Mesenchymal stem cell (in vitro differentiated cells and primary cell): ENCODE measurements around the gene UGT1A7.
"Not testable (repeated sequence)": the region's sequence is repeated elsewhere in the genome, so short reads cannot be mapped to it uniquely, and the experiment has no call there.

ENCODE experiments used
- DNase-seq: peaks from one replicate; pipeline ENCODE4 v3.0.0-alpha.2; 2013
- H2AFZ ChIP-seq: one replicate; pipeline ENCODE4 v1.6.1; 2013; ENCODE audit warnings: low read depth, mild to moderate bottlenecking, control low read depth, inconsistent platforms, low read length, moderate library complexity
- H2AK5ac ChIP-seq: 2 replicates; pipeline ENCODE4 v1.6.1; 2013; ENCODE audit warnings: low read length, moderate library complexity, mild to moderate bottlenecking, inconsistent platforms; ENCODE audit not compliant: severe bottlenecking
- H2BK120ac ChIP-seq: one replicate; pipeline ENCODE4 v1.6.1; 2013; ENCODE audit warnings: low read depth, mild to moderate bottlenecking, inconsistent platforms, low read length, moderate library complexity
- H2BK12ac ChIP-seq, 2 experiments: one replicate each; pipeline ENCODE4 v1.6.1; 2013; ENCODE audit warnings: inconsistent platforms in 2 of 2, low read length in 2 of 2, mild to moderate bottlenecking in 2 of 2, moderate library complexity in 2 of 2, control low read depth in 1 of 2
- H2BK15ac ChIP-seq: one replicate; pipeline ENCODE4 v1.6.1; 2013; ENCODE audit warnings: mild to moderate bottlenecking, low read depth, inconsistent platforms; ENCODE audit not compliant: poor library complexity, severe bottlenecking
- H2BK5ac ChIP-seq: 2 replicates; pipeline ENCODE4 v1.6.1; 2013; ENCODE audit warnings: low read depth, mild to moderate bottlenecking, low read length, control low read depth, inconsistent platforms; ENCODE audit not compliant: poor library complexity, severe bottlenecking
- H3K14ac ChIP-seq, 2 experiments: one replicate each; pipeline ENCODE4 v1.6.1; 2013; ENCODE audit warnings: inconsistent platforms in 2 of 2, low read length in 2 of 2, control low read depth in 1 of 2, mild to moderate bottlenecking in 1 of 2, moderate library complexity in 1 of 2
- H3K18ac ChIP-seq, 2 experiments: one replicate each; pipeline ENCODE4 v1.6.1; 2013; ENCODE audit warnings: inconsistent platforms in 2 of 2, low read length in 2 of 2, control low read depth in 1 of 2, low read depth in 1 of 2, mild to moderate bottlenecking in 1 of 2
- H3K23ac ChIP-seq, 2 experiments: one replicate each; pipeline ENCODE4 v1.6.1; 2013; ENCODE audit warnings: inconsistent platforms in 2 of 2, low read length in 2 of 2, mild to moderate bottlenecking in 2 of 2, moderate library complexity in 2 of 2, control low read depth in 1 of 2
- H3K27ac ChIP-seq: 2 replicates; pipeline ENCODE4 v1.5.1; 2013; ENCODE audit warnings: mild to moderate bottlenecking, moderate library complexity, low read length, control low read depth, inconsistent platforms; ENCODE audit not compliant: poor library complexity, severe bottlenecking
- H3K27me3 ChIP-seq, 2 experiments: 2 replicates each; pipeline versions ENCODE4 v1.6.1 to v1.7.0; 2013; ENCODE audit warnings: low read length in 2 of 2, mild to moderate bottlenecking in 2 of 2, moderate library complexity in 2 of 2, control low read depth in 1 of 2, inconsistent platforms in 1 of 2; ENCODE audit not compliant: control insufficient read depth in 1 of 2, insufficient read depth in 1 of 2
- H3K36me3 ChIP-seq, 2 experiments: 2 replicates each; pipeline versions ENCODE4 v1.6.1 to v1.7.0; 2013; ENCODE audit warnings: low read length in 2 of 2, control low read depth in 1 of 2, inconsistent platforms in 1 of 2, low read depth in 1 of 2, mild to moderate bottlenecking in 1 of 2; ENCODE audit not compliant: insufficient read depth in 2 of 2, control insufficient read depth in 1 of 2
- H3K4ac ChIP-seq, 2 experiments: one replicate each; pipeline ENCODE4 v1.6.1; 2013; ENCODE audit warnings: inconsistent platforms in 2 of 2, low read length in 2 of 2, mild to moderate bottlenecking in 2 of 2, moderate library complexity in 2 of 2, control low read depth in 1 of 2, low read depth in 1 of 2
- H3K4me1 ChIP-seq: 2 replicates; pipeline ENCODE4 v1.6.1; 2013; ENCODE audit warnings: low read depth, low read length, control low read depth; ENCODE audit not compliant: control insufficient read depth, insufficient read depth
- H3K4me2 ChIP-seq: 2 replicates; pipeline ENCODE4 v1.6.1; 2013; ENCODE audit warnings: low read length, mild to moderate bottlenecking, inconsistent platforms; ENCODE audit not compliant: poor library complexity, severe bottlenecking
- H3K4me3 ChIP-seq, 2 experiments: 2 replicates each; pipeline versions ENCODE4 v1.5.1 to v1.7.0; 2013; ENCODE audit warnings: low read length in 2 of 2, mild to moderate bottlenecking in 2 of 2, control low read depth in 1 of 2, low read depth in 1 of 2; ENCODE audit not compliant: insufficient read depth in 1 of 2
- H3K79me1 ChIP-seq: replicated peaks from 2 replicates; pipeline ENCODE4 v1.6.1; 2013; ENCODE audit warnings: mild to moderate bottlenecking, control low read depth, low read length, inconsistent platforms; ENCODE audit not compliant: poor library complexity, severe bottlenecking
- H3K9ac ChIP-seq: 2 replicates; pipeline ENCODE4 v1.7.0; 2013; ENCODE audit warnings: mild to moderate bottlenecking, low read length, moderate library complexity
- H3K9me3 ChIP-seq: 2 replicates; pipeline ENCODE4 v1.7.0; 2013; ENCODE audit warnings: mild to moderate bottlenecking, low read length; ENCODE audit not compliant: control insufficient read depth
- H4K8ac ChIP-seq: one replicate; pipeline ENCODE4 v1.6.1; 2013; ENCODE audit warnings: inconsistent platforms, mild to moderate bottlenecking, low read length, moderate library complexity
- H4K91ac ChIP-seq: one replicate; pipeline ENCODE4 v1.6.1; 2013; ENCODE audit warnings: mild to moderate bottlenecking, low read length, inconsistent platforms
- WGBS: methylation state at CpG from one replicate; pipeline ENCODE4 v1.1.7; 2013; ENCODE audit warnings: mixed read lengths; 5-methylcytosine and 5-hydroxymethylcytosine counted together

Gene UGT1A7

GRCh38 chr2:233698740-233699139, 17.0 kb downstream of the UGT1A7 start:
- H3K23ac ChIP-seq: no peak overlapping the region
- H3K4me3 ChIP-seq: no peak overlapping the region
- H3K27ac ChIP-seq: no peak overlapping the region
- peaks cover 3% of the 10 kb centered on the region for H3K4me1 ChIP-seq
- H2BK15ac ChIP-seq: no peak overlapping the region
- H4K8ac ChIP-seq: peak overlapping the region; percentile 19
- peak overlapping the region in 1 of 2 experiments; percentile 1 for H3K14ac ChIP-seq
- peak overlapping the region; percentile 11 for H2AK5ac ChIP-seq
- H3K9ac ChIP-seq: no peak overlapping the region
- peak overlapping the region in 1 of 2 experiments; percentile 64 for H3K18ac ChIP-seq
- peak overlapping the region; percentile 23 to 38 for H2BK12ac ChIP-seq
- H4K91ac ChIP-seq: peak overlapping the region; percentile 11
- H2BK120ac ChIP-seq: no peak overlapping the region
- no peak overlapping the region for H2AFZ ChIP-seq
- no peaks in the 10 kb centered on the region for H3K36me3 ChIP-seq
- H3K9me3 ChIP-seq: no peaks in the 10 kb centered on the region
- 84% methylated on average over 4 of the region's 4 CpGs for WGBS
- peaks cover 0 to 3% of the 10 kb centered on the region in 2 experiments for H3K27me3 ChIP-seq
- H3K4me2 ChIP-seq: no peak overlapping the region
- DNase-seq: no peak
- no peak overlapping the region for H2BK5ac ChIP-seq
- H3K79me1 ChIP-seq: no peaks in the 10 kb centered on the region
- peak overlapping the region in 1 of 2 experiments; percentile 57 for H3K4ac ChIP-seq

GRCh38 chr2:233699424-233700027, 17.8 kb downstream of the UGT1A7 start:
- H2BK15ac ChIP-seq: no peak overlapping the region
- no peak overlapping the region for H3K4ac ChIP-seq
- peak overlapping the region in 1 of 2 experiments; percentile 66 for H2BK12ac ChIP-seq
- peak; percentile 38 for DNase-seq
- H3K27ac ChIP-seq: peak overlapping the region; percentile 81
- peak overlapping the region; percentile 82 for H2AK5ac ChIP-seq
- peak overlapping the region; percentile 75 for H4K91ac ChIP-seq
- H4K8ac ChIP-seq: peak overlapping the region; percentile 71
- H3K4me3 ChIP-seq: no peak overlapping the region
- peak overlapping the region in 1 of 2 experiments; percentile 58 for H3K18ac ChIP-seq
- peak overlapping the region; percentile 31 for H3K9ac ChIP-seq
- peaks cover 0 to 3% of the 10 kb centered on the region in 2 experiments for H3K27me3 ChIP-seq
- H3K79me1 ChIP-seq: no peaks in the 10 kb centered on the region
- H3K4me1 ChIP-seq: peaks cover 3% of the 10 kb centered on the region
- H2AFZ ChIP-seq: no peak overlapping the region
- no peaks in the 10 kb centered on the region for H3K36me3 ChIP-seq
- peak overlapping the region; percentile 42 for H2BK120ac ChIP-seq
- peak overlapping the region; percentile 67 for H2BK5ac ChIP-seq
- 76% methylated on average over 5 of the region's 8 CpGs for WGBS
- H3K23ac ChIP-seq: no peak overlapping the region
- H3K4me2 ChIP-seq: no peak overlapping the region
- no peak overlapping the region for H3K14ac ChIP-seq
- no peaks in the 10 kb centered on the region for H3K9me3 ChIP-seq

GRCh38 chr2:233700028-233700635, 18.4 kb downstream of the UGT1A7 start:
- peak overlapping the region; percentile 67 for H2BK5ac ChIP-seq
- 40% methylated on average over 1 of the region's 1 CpG for WGBS
- H2BK12ac ChIP-seq: no peak overlapping the region
- H3K4ac ChIP-seq: peak overlapping the region in 1 of 2 experiments; percentile 51
- H3K23ac ChIP-seq: no peak overlapping the region
- H3K27me3 ChIP-seq: peaks cover 0 to 3% of the 10 kb centered on the region in 2 experiments
- no peak overlapping the region for H4K91ac ChIP-seq
- peak; percentile 78 for DNase-seq
- no peak overlapping the region for H2AFZ ChIP-seq
- no peak overlapping the region for H3K14ac ChIP-seq
- peak overlapping the region; percentile 82 for H2AK5ac ChIP-seq
- H3K27ac ChIP-seq: peak overlapping the region; percentile 81
- H3K18ac ChIP-seq: peak overlapping the region; percentile 57 to 58
- H3K9ac ChIP-seq: peak overlapping the region; percentile 31
- no peak overlapping the region for H2BK15ac ChIP-seq
- H3K4me2 ChIP-seq: no peak overlapping the region
- H4K8ac ChIP-seq: peak overlapping the region; percentile 71
- H3K4me1 ChIP-seq: peaks cover 3% of the 10 kb centered on the region
- H3K36me3 ChIP-seq: no peaks in the 10 kb centered on the region
- peak overlapping the region; percentile 42 for H2BK120ac ChIP-seq
- H3K4me3 ChIP-seq: no peak overlapping the region
- no peaks in the 10 kb centered on the region for H3K79me1 ChIP-seq
- no peaks in the 10 kb centered on the region for H3K9me3 ChIP-seq

- not testable (repeated sequence) for H2BK120ac ChIP-seq, H3K27ac ChIP-seq, H2BK12ac ChIP-seq, H2AFZ ChIP-seq, H3K9ac ChIP-seq, H3K36me3 ChIP-seq, H3K4me2 ChIP-seq, H2BK5ac ChIP-seq, H3K14ac ChIP-seq, H3K9me3 ChIP-seq, H2BK15ac ChIP-seq, H3K27me3 ChIP-seq, H4K91ac ChIP-seq, H3K4ac ChIP-seq, H3K4me3 ChIP-seq, H3K23ac ChIP-seq, DNase-seq, H3K4me1 ChIP-seq, H3K79me1 ChIP-seq, H4K8ac ChIP-seq, H2AK5ac ChIP-seq, H3K18ac ChIP-seq
- WGBS: no CpG with 5 or more reads among the region's 5 CpGs
Measured at GRCh38 chr2:233700842-233701241, 19.1 kb downstream of the UGT1A7 start.
